GM12874 (cell line): Measurements from ENCODE around the gene AK9.

ENCODE experiments used
- TF ChIP-seq, protein P1 (sequence below): IDR thresholded peaks from 2 replicates; pipeline ENCODE4 v1.5.1; 2011; ENCODE audit warnings: low read depth, mild to moderate bottlenecking, control low read depth, low read length, moderate library complexity; ENCODE audit not compliant: insufficient read depth

AK9 gene

DNA sequence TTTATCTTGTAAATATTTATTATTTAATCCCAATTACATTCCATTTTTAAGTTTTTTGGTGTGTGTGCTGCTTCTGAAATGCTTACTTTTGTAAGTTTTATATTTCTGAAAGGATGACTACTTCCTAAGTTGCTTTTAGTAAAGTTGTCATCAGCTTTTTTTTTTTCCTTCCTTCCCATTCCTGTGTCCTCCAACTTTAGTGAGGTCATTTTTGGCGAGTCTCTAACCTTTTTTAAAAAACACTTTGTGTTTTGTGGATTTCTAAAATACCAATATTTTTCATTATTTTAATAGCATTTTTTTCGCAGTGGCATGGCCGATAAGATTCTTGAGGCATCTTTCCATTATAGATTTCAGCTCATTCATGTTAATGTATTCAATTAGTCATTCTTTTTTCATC lies 31.0 kb upstream of the AK9 start:
- TF ChIP-seq, protein P1, sequence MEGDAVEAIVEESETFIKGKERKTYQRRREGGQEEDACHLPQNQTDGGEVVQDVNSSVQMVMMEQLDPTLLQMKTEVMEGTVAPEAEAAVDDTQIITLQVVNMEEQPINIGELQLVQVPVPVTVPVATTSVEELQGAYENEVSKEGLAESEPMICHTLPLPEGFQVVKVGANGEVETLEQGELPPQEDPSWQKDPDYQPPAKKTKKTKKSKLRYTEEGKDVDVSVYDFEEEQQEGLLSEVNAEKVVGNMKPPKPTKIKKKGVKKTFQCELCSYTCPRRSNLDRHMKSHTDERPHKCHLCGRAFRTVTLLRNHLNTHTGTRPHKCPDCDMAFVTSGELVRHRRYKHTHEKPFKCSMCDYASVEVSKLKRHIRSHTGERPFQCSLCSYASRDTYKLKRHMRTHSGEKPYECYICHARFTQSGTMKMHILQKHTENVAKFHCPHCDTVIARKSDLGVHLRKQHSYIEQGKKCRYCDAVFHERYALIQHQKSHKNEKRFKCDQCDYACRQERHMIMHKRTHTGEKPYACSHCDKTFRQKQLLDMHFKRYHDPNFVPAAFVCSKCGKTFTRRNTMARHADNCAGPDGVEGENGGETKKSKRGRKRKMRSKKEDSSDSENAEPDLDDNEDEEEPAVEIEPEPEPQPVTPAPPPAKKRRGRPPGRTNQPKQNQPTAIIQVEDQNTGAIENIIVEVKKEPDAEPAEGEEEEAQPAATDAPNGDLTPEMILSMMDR = no peak

DNA sequence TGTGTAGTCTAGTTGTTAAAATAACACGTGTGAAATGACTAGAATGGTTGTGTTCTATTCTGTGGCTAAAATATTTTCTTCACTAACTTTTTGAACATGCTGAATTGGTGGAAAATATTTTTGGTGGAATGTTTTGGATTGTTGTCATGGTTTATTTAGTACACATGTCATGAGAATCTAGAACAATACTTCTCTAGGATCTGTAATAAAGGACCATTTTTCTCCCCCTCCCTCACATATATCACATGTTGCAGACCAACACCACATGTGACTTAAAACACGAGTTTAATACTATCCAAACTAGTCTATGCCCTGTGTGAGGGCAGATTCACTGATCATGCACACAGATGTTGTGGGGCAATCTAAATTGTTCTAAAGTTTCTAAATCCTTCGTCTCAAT lies 29.3 kb upstream of the AK9 start:
- TF ChIP-seq, protein P1 = no peak

DNA sequence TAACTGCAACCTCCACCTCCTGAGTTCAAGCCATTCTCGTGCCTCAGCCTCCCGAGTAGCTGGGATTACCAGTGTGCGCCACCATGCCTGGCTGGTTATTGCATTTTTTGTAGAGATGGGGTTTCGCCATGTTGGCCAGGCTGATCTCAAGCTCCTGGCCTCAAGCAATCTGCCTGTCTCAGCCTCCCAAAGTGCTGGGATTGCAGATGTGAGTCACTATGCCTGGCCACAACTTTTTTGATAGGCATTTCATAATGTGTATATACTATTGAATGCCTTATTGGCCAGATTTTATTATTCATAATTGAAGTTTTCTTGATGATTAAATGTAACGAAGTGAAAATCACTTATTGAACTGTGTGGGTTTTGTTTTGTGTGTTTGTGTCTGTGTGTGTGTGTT lies 28.0 kb upstream of the AK9 start:
- TF ChIP-seq, protein P1 = no peak

DNA sequence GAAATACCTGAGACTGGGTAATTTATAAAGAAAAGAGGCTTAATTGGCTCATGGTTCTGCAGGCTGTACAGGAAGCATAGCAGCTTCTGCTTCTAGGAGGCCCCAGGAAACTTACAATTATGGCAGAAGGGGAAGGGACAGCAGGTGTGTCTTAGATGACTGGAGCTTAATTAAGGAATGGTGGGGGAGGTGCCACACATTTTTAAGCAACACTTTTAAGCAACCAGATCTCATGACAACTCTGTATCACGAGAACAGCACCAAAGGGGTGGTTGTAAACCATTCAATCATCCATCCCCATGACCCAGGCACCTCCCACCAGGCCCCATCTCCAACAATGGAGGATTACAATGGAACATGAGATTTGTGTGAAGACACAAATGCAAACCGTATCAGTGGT lies 27.0 kb upstream of the AK9 start:
- TF ChIP-seq, protein P1 = no peak

DNA sequence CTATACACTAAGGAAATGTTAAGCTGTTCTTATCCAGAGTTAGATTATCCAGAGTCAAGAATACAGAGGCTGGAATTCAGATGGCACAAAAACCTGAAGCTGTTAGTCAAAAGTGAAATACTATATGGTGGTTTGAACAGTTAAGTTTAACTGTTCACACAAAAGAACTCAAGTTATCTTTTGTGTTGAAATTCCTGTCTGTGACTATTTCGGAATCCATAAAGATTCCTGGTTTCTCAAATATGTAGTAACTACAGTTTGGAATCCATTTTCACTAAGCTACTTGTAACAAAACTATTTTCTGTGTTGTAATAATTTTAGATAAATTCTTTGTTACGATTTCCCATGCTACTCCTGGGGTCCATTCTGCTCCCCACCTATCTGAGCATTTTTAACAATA lies 24.6 kb upstream of the AK9 start:
- TF ChIP-seq, protein P1 = no peak

DNA sequence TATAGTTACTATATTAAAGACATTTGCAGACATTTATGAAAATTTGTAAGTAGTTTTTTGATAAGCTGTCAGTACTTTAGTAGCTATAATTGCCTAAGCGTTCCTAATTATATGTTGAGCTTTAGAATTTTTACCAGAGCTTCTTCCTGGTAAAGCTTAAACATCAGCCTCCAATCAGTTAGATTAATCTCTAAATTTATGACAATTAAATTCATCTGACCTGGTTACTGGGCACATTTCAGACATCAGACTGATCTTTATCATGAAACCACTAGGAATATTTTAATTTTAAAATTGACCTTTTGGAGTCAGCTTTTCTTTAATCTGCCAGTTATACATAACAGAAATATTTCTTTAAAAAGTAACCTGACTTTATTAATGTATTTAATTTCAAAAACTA lies 23.6 kb upstream of the AK9 start:
- TF ChIP-seq, protein P1 = no peak

DNA sequence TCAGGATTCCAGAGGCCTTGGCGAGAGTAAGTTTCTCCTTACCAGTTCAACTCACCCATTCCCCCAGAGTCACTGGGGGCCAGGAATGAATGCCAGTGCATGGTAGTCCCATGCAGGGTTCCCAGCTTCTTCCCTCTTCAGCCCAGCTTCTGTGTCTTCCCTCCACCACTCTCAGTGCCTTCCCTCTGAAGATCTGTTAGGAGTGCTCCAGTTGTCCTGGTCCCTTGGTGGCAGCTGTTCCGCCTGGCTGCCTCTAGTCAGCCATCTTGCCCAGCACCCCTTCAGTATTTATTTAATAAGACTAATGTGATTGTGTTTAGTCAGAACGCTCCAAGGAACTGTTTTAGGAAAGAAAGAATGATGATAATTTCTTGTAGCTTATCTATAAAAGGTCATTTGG lies 23.2 kb upstream of the AK9 start:
- TF ChIP-seq, protein P1 = no peak

DNA sequence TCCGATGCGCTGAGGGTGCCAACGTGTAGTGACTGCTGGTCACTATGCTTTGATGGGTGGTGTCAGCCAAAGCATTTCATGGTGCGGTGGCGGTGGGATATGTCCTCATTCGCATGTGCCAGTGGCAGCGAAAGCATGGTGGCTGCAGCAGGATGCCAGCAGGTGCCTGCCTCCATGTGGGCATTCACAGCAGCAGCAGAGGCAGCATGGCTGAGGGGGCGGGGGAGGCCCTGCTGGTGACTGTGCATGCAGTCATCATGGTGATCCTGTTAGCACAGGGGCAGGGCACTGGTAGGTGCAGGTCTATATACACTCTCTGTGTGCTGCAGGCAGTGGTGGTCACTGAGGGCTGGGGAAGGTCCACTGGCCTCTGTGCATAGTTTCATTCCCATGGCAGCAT lies 22.1 kb upstream of the AK9 start:
- TF ChIP-seq, protein P1 = no peak
